Trophoblast cell (in vitro differentiated cells and primary cell): Measurements from ENCODE around the gene RBFOX2.

Experiments
- DNase-seq, 2 donors: peaks; one replicate each; pipeline ENCODE4 v3.0.0-alpha.2; 2016
- H2AFZ ChIP-seq: 2 replicates; pipeline ENCODE4 v1.6.1; 2013; ENCODE audit warnings: low read length, moderate library complexity, mild to moderate bottlenecking; ENCODE audit not compliant: insufficient read depth, poor library complexity
- H2AK5ac ChIP-seq: 2 replicates; pipeline ENCODE4 v1.6.1; 2013; ENCODE audit warnings: mild to moderate bottlenecking, low read length
- H2BK120ac ChIP-seq: 2 replicates; pipeline ENCODE4 v1.6.1; 2013; ENCODE audit warnings: low read length, mild to moderate bottlenecking, moderate library complexity; ENCODE audit not compliant: insufficient read depth, poor library complexity
- H2BK12ac ChIP-seq: 2 replicates; pipeline ENCODE4 v1.6.1; 2013; ENCODE audit warnings: mild to moderate bottlenecking, low read length, moderate library complexity
- H2BK5ac ChIP-seq: 2 replicates; pipeline ENCODE4 v1.6.1; 2013; ENCODE audit warnings: low read length, low read depth, moderate library complexity, mild to moderate bottlenecking; ENCODE audit not compliant: poor library complexity
- H3K14ac ChIP-seq: 2 replicates; pipeline ENCODE4 v1.6.1; 2013; ENCODE audit warnings: mild to moderate bottlenecking, low read length
- H3K18ac ChIP-seq: 2 replicates; pipeline ENCODE4 v1.6.1; 2013; ENCODE audit warnings: mild to moderate bottlenecking, low read length
- H3K23ac ChIP-seq: 2 replicates; pipeline ENCODE4 v1.6.1; 2013; ENCODE audit warnings: low read length
- H3K27ac ChIP-seq: 2 replicates; pipeline ENCODE4 v1.5.1; 2013; ENCODE audit warnings: low read depth, mild to moderate bottlenecking, inconsistent platforms, low read length, moderate library complexity
- H3K27me3 ChIP-seq: 2 replicates; pipeline ENCODE4 v1.6.1; 2013; ENCODE audit warnings: inconsistent platforms, mild to moderate bottlenecking, low read length, moderate library complexity; ENCODE audit not compliant: insufficient read depth
- H3K36me3 ChIP-seq, 2 experiments: 1 replicate in 1 of 2; 2 replicates in 1 of 2; pipeline ENCODE4 v1.6.1; 2013; ENCODE audit warnings: low read length in 2 of 2, mild to moderate bottlenecking in 2 of 2, moderate library complexity in 1 of 2; ENCODE audit not compliant: insufficient read depth in 2 of 2, control insufficient read depth in 1 of 2
- H3K4ac ChIP-seq: 2 replicates; pipeline ENCODE4 v1.6.1; 2013; ENCODE audit warnings: low read depth, mild to moderate bottlenecking, low read length, moderate library complexity
- H3K4me1 ChIP-seq, 2 experiments: 1 replicate in 1 of 2; 2 replicates in 1 of 2; pipeline ENCODE4 v1.6.1; 2013; ENCODE audit warnings: low read length in 2 of 2, mild to moderate bottlenecking in 2 of 2, moderate library complexity in 1 of 2; ENCODE audit not compliant: insufficient read depth in 2 of 2, control insufficient read depth in 1 of 2
- H3K4me2 ChIP-seq: 2 replicates; pipeline ENCODE4 v1.6.1; 2013; ENCODE audit warnings: inconsistent platforms, mild to moderate bottlenecking, low read length, moderate library complexity
- H3K4me3 ChIP-seq: 2 replicates; pipeline ENCODE4 v1.5.1; 2013; ENCODE audit warnings: mild to moderate bottlenecking, low read depth, low read length, inconsistent platforms
- H3K79me1 ChIP-seq: one replicate; pipeline ENCODE4 v1.6.1; 2013; ENCODE audit warnings: low read length
- H3K79me2 ChIP-seq: 2 replicates; pipeline ENCODE4 v1.6.1; 2013; ENCODE audit warnings: low read length, mild to moderate bottlenecking; ENCODE audit not compliant: control insufficient read depth, insufficient read depth, poor library complexity
- H3K9ac ChIP-seq: 2 replicates; pipeline ENCODE4 v1.6.1; 2013; ENCODE audit warnings: mild to moderate bottlenecking, low read length
- H3K9me3 ChIP-seq: 2 replicates; pipeline ENCODE4 v1.6.1; 2013; ENCODE audit warnings: low read depth, mild to moderate bottlenecking, control low read depth, inconsistent platforms, low read length; ENCODE audit not compliant: insufficient read depth
- H4K12ac ChIP-seq: 2 replicates; pipeline ENCODE4 v1.6.1; 2013; ENCODE audit warnings: low read depth, mild to moderate bottlenecking, low read length, moderate library complexity
- H4K8ac ChIP-seq: 2 replicates; pipeline ENCODE4 v1.6.1; 2013; ENCODE audit warnings: low read depth, mild to moderate bottlenecking, low read length, moderate library complexity
- H4K91ac ChIP-seq: one replicate; pipeline ENCODE4 v1.6.1; 2013; ENCODE audit warnings: low read depth, mild to moderate bottlenecking, low read length, moderate library complexity
- WGBS: extraction: QIAGEN DNeasy Blood & Tissue Kit; methylation state at CpG from one replicate; pipeline ENCODE4 v1.1.7; 2013; ENCODE audit warnings: missing lambda C conversion rate; ENCODE audit not compliant: insufficient read length, insufficient coverage; ENCODE audit errors: extremely low coverage; 5-methylcytosine and 5-hydroxymethylcytosine counted together

The RBFOX2 gene

GRCh38 chr22:35886309-35886708 lies 142.3 kb downstream of the RBFOX2 start:
- no peak for DNase-seq
- no peak overlapping the region for H3K23ac ChIP-seq
- H3K4ac ChIP-seq, result no peak overlapping the region
- H2AFZ ChIP-seq, result no peak overlapping the region
- no peak overlapping the region for H2BK120ac ChIP-seq
- no peaks in the 10 kb centered on the region for H3K9me3 ChIP-seq
- H3K27me3 ChIP-seq, result no peaks in the 10 kb centered on the region
- no peaks in the 10 kb centered on the region for H3K79me1 ChIP-seq
- no peak overlapping the region for H3K4me3 ChIP-seq
- H4K91ac ChIP-seq, result no peak overlapping the region
- H2BK12ac ChIP-seq, result no peak overlapping the region
- H4K12ac ChIP-seq, result no peak overlapping the region
- H2AK5ac ChIP-seq, result no peak overlapping the region
- H3K4me1 ChIP-seq, result peaks cover 0 to 3% of the 10 kb centered on the region in 2 experiments
- no peak overlapping the region for H2BK5ac ChIP-seq
- no peak overlapping the region for H3K14ac ChIP-seq
- WGBS, result no CpG with 5 or more reads among the region's 4 CpGs
- H3K27ac ChIP-seq, result no peak overlapping the region
- H4K8ac ChIP-seq, result no peak overlapping the region
- H3K36me3 ChIP-seq, result no peaks in the 10 kb centered on the region
- H3K9ac ChIP-seq, result no peak overlapping the region
- H3K4me2 ChIP-seq, result no peak overlapping the region
- peaks cover 1% of the 10 kb centered on the region for H3K79me2 ChIP-seq
- no peak overlapping the region for H3K18ac ChIP-seq

DNA sequence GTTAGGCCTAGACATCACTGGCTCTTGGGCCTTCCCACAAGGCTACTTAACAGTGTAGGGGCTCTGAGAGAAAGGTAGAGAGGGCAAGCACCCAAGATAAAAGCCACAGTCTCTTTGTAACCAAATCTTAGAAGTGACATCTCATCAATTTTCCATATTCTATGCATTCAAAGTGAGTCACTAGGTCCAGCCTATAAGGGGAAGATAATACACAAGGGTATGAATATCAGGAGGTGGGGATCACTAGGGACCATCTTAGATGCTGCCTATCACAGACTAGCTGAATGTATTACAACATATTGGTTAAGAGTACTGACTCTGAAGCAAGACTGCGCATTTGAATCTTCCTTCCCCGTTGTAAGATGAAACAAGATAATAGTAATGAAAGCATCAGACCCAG lies 144.1 kb downstream of the RBFOX2 start:
- Histone ChIP-seq H3K9ac (no peak overlapping the region), H3K4me2 (no peak overlapping the region), H3K79me2 (peaks cover 1% of the 10 kb centered on the region), H3K14ac (no peak overlapping the region), H3K4me3 (no peak overlapping the region), H4K12ac (no peak overlapping the region), H3K23ac (no peak overlapping the region), H2BK5ac (no peak overlapping the region), H3K4ac (no peak overlapping the region), H4K8ac (no peak overlapping the region), H3K9me3 (no peaks in the 10 kb centered on the region), H3K18ac (no peak overlapping the region), H3K4me1 (peaks cover 0 to 3% of the 10 kb centered on the region in 2 experiments), H2AFZ (no peak overlapping the region), H3K27ac (no peak overlapping the region), H3K27me3 (no peaks in the 10 kb centered on the region), H2BK120ac (no peak overlapping the region), H3K79me1 (no peaks in the 10 kb centered on the region), H4K91ac (no peak overlapping the region), H2BK12ac (no peak overlapping the region), H2AK5ac (no peak overlapping the region), H3K36me3 (no peaks in the 10 kb centered on the region)
- no CpG with 5 or more reads among the region's 2 CpGs for WGBS
- no peak for DNase-seq

DNA sequence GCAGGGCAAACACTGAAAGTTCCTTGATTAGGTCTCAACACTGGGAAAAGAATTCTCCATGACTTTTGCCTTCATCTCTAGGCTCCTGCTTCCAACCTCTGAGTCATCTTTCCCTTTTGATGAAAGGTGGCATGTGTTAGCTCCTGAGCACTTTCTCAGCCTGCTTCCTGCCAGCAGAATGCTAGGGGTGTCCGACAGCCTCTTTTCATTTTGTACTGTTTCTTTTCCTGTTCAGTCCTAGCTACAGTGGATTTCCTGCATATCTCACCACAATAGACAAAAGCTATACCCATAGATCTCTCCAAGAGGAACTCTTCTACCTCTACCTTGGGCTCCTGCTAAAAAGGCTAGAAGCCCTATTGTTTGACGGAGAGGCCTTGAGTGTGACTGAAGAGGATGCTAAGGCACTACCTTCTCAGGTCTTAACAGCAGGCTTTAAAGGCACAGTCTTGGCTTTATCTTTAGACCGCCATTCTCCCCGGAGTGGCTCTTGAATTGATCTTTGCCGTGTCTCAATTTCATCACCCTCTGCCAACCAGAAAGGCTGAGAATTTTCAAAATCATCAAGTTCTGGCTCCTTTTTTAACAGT lies 145.5 kb downstream of the RBFOX2 start:
- Histone ChIP-seq H3K14ac (no peak overlapping the region), H2BK5ac (no peak overlapping the region), H4K8ac (no peak overlapping the region), H3K27ac (no peak overlapping the region), H3K79me1 (no peaks in the 10 kb centered on the region), H3K4me1 (peaks cover 0 to 3% of the 10 kb centered on the region in 2 experiments), H3K4me3 (no peak overlapping the region), H2AK5ac (no peak overlapping the region), H3K9me3 (no peaks in the 10 kb centered on the region), H3K4me2 (no peak overlapping the region), H3K23ac (no peak overlapping the region), H4K91ac (no peak overlapping the region), H3K79me2 (peaks cover 1% of the 10 kb centered on the region), H2BK12ac (no peak overlapping the region), H4K12ac (no peak overlapping the region), H3K18ac (no peak overlapping the region), H3K9ac (no peak overlapping the region), H3K27me3 (no peaks in the 10 kb centered on the region), H2BK120ac (no peak overlapping the region), H3K4ac (no peak overlapping the region), H2AFZ (no peak overlapping the region), H3K36me3 (no peaks in the 10 kb centered on the region)
- peak; percentile 32 to 65 for DNase-seq
- WGBS, result no CpG with 5 or more reads among the region's 5 CpGs

GRCh38 chr22:35882211-35883030 lies 146.2 kb downstream of the RBFOX2 start:
- no peak overlapping the region for H3K4ac ChIP-seq
- DNase-seq, result no peak
- H3K27ac ChIP-seq, result no peak overlapping the region
- H2BK12ac ChIP-seq, result no peak overlapping the region
- H3K18ac ChIP-seq, result no peak overlapping the region
- H3K9ac ChIP-seq, result no peak overlapping the region
- no peaks in the 10 kb centered on the region for H3K79me1 ChIP-seq
- H3K27me3 ChIP-seq, result no peaks in the 10 kb centered on the region
- no CpG with 5 or more reads among the region's 5 CpGs for whole genome bisulfite sequencing
- peaks cover 1% of the 10 kb centered on the region for H3K79me2 ChIP-seq
- H3K14ac ChIP-seq, result no peak overlapping the region
- no peak overlapping the region for H4K8ac ChIP-seq
- H2BK120ac ChIP-seq, result no peak overlapping the region
- no peak overlapping the region for H3K4me3 ChIP-seq
- no peak overlapping the region for H2AFZ ChIP-seq
- no peaks in the 10 kb centered on the region for H3K9me3 ChIP-seq
- H3K23ac ChIP-seq, result no peak overlapping the region
- no peak overlapping the region for H4K12ac ChIP-seq
- peaks cover 0 to 1% of the 10 kb centered on the region in 2 experiments for H3K4me1 ChIP-seq
- H3K36me3 ChIP-seq, result no peaks in the 10 kb centered on the region
- H2AK5ac ChIP-seq, result no peak overlapping the region
- H4K91ac ChIP-seq, result no peak overlapping the region
- H2BK5ac ChIP-seq, result no peak overlapping the region
- no peak overlapping the region for H3K4me2 ChIP-seq
